Measurements from ENCODE around the gene GPR21.

Gene GPR21

DNA sequence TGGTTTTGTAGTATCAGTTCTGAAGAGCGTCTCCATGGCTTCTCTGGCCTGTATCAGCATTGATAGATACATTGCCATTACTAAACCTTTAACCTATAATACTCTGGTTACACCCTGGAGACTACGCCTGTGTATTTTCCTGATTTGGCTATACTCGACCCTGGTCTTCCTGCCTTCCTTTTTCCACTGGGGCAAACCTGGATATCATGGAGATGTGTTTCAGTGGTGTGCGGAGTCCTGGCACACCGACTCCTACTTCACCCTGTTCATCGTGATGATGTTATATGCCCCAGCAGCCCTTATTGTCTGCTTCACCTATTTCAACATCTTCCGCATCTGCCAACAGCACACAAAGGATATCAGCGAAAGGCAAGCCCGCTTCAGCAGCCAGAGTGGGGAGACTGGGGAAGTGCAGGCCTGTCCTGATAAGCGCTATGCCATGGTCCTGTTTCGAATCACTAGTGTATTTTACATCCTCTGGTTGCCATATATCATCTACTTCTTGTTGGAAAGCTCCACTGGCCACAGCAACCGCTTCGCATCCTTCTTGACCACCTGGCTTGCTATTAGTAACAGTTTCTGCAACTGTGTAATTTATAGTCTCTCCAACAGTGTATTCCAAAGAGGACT, 1.5 kb downstream of the GPR21 start:
- DNase-seq, result no peak

DNA sequence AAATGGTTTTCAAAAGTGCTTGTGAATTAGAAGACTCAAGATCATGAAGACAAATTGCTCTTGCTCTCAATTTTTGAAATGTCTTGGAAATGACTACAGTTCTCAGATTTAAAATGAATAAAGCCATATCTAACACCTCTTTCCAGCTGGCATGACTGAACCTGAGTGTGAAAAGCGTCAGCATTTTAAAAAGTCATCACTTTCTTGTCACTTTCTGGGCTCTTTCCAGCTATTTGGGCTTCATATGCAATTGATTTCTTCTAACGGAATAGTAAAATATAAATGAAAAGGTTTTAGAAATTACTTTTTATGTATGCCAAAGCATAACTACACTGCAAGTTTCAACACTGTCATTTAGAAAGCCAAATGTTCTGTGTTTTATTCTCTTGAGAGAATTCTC, 2.3 kb downstream of the GPR21 start:
- DNase-seq, result no peak

DNA sequence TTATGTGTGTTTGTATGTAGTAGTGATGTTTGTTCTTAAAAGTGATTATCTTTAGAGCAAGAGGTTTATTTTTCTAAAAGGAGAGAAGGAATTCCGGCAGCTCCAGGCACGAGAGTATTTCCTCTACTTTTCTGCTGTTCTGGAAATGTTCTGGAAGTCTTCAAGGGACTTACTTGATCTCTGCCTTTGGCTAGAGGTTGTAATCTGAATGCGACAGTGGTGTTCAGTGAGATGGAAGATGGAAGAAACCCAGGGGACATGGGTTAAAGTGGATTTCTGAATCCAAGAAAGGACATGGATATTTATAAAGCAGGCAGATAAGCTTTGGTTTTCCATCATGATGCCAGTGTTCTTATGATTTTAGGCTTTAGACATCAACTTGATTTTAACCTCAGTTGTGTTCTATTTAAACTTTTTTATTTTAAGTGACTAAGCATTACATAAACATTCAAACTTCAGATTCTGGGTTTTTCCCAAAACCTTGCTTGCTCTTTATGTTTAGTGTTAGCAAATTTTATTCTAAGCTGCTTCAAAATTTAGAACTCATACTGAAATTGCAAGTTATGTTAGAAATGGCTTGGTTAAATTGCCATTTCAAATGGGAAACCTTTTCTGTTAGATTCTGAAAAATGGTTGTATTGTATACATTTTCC, 3.6 kb downstream of the GPR21 start:
- no peak for DNase-seq

DNA sequence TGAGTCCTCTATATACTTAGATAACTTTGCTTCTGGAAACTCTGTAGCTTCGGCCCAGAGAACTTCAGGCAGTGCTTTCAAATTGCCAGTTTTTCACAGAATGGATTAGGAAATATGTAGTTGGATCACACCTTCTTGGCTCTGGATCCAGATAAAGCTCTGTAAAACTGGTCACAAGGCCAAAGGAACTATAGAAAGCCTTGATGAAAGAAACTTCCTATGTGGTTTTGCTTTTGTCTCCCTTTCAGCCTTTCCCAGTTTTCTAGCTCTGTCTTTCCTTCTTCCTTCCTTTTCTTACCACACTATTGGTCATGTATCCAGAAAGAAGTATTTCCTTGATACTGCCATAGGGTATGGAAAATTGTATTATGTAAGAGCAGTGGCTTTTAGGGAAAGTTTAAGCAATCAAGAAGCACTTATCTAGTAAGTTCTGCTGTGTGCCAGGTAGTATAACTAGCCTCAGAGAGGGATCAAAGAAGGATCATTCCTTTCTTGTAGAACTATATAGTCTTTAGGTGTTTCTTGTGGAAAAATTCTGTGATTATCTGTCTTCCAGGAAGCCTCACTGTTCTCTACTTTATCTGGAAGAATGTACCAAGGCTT, 6.3 kb downstream of the GPR21 start:
- no peak for DNase-seq

DNA sequence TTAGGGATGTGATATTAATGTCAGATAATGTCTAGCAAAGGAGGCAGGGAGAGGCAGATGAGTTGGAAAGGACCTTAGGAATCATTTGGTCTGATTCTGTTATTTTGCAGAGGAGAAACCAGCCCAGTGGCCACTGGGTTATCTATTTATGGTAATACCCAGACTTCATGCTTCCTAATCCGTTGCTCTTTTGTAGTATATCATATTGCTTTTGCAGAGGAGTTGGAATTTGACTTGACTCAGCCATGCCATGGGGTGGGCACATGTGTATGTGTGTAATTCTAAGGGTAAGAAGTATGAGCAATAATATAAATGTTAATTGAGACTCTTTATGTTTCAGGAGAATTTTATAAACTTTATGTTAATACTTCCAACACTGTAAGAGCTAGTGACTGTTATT, 7.3 kb downstream of the GPR21 start:
- DNase-seq, result no peak

DNA sequence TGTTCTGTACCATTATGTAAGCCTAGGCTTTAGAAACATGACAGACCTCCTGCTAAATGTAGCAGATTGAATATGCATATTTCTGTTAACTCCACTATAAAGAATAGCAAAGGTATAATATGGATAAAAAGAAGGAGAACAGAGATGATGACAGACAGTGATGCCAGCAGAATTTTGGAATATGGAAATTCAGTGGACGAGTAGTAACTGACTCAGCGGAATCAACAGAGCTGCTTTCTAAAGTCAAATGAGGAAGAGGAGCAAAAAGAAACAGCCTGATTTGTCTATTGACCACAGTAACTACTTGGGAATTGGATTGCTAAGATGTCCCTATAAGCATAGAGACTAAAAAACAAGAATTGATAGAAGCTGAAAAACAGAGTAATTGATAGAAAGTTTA, 8.0 kb downstream of the GPR21 start:
- DNase-seq, result no peak

DNA sequence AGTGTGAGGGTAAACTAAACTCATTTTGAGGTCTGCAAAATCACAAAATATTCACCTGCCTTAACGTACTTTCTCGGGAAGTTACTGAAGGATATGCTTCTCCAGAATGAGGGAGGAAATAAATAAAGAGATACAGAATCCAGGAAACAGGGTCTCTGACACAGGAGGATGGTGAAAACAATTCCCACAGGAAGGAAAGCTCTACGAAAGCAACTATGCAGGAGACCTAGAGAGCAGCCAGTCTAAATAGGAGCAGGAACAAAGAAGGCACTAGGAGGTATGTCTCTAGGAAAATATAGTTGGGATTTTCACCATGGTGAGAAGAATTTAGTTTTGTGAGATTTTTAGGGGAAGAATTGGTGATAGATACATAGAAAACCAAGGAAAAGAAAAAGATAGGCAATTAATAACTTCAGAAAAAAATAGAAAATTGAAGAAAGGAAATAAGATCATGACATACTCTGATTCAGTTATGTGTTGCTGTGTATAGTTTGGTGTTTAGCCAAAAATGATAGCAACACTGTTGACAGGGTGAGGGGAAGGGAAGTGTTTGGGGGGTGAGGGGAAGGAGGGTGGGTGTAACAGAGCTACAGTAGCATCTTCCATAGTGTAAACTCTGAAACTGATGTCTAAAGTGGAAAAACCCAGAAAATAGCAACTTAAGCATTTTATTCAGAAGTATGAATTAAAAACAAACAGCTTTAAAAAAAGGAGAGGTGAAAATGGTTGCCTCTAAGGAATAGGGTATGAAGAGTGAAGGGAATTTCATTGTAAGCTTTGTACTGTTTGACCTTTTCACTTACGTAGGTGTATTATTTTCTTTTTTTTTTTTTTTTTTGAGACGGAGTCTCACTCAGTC, 9.8 kb downstream of the GPR21 start:
- DNase-seq, result no peak

DNA sequence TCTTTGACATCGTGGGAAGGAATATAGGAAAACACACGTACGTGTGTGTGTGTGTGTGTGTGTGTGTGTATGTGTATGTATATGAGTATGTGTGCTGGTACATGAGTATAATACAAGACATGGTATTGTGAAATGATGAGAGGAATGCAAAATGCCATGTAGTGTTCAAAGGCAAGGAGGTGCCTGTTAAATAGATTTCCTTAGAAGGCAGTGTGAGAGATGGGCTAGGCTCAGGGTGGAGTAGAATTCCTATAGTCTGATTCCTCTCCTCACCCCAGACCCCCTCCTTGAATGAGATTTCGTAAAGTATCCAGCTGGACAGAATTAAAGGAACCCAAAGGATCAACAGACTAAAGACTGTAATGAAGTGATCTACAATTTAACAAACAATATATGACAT, 11.1 kb downstream of the GPR21 start:
- no peak for DNase-seq

DNA sequence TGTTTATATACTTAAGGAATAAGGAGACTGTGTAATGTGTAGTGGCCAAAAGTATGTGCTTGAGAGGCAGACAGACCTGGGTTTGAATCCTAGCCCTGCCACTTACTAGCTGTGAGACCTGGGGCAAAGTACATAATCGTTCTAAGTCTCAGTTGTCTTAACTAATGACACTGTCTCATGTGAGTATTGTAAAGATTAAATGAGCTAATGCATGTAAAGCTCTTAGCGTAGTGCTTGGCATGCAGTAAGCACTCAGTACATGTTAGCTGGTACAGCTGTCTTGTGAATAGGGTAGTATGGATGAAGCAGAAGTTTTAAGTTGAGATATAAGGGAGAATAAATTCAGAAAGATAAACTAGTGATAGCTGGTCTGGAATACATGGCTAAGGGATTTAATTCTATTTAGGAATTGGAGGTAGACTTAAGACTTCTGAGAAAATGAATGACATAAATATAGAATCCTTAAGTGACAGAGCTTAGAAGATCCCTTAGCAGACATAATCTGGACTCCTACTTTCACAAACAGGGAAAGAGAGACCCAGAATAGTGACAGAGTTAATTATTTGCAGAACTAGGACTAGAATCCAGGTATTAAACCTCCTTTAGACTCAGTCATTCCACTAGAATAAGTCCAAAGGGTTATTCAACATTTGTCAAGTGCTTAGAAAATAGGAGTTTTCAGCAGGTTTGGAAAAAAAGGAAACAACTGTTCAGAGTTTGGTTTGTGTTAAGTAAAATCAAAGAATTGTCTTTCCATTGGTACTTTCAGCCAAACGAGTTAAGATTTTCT, 13.1 kb downstream of the GPR21 start:
- DNase-seq, result no peak

DNA sequence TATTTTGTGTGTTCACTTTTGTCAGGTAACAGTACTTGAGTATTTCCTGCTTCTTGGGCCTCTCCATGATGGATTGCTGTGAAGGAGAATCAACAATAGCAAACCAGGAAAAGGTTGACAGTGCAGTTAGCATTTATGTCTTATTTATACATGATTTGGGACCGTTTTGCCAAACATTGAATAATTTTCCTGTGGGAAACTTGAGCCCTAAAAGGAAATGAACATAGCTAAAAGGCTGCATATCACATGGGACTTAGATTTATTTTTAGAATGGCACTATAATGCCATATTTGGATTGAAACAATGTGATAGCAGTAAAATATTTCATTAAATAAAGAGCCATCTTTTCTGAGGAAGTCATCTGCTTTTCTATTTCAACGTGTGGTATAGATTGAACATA, 15.3 kb downstream of the GPR21 start:
- no peak for DNase-seq

DNA sequence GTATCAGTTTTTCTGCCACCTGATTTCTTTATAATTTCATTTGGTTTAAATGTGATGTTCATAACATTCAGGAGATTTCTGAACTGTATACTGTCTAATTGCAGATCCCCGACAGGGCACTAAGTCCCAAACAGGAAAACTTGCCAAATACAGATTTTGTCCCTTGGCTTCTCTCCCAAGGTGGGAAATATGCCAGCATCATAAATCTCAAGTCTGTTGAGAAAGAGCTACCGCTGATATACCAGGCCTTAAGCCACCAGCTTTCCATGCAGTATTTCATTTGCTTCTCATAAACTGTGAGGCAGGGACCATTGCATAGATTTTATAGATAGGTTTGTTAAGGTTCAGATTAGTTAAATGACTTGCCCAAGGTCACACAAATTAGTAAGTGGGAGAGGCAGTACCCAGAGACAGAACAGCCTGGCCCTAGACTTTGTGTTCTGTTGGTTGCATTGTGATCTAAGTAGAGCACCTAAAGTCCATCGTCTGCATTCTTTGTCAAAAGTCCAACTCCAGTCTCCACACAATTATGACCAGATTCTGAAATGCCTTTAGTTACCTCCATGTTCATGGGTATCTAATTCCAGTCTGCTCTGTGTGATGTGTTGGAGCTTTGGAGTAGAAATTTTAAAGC, 16.2 kb downstream of the GPR21 start:
- DNase-seq, result no peak

DNA sequence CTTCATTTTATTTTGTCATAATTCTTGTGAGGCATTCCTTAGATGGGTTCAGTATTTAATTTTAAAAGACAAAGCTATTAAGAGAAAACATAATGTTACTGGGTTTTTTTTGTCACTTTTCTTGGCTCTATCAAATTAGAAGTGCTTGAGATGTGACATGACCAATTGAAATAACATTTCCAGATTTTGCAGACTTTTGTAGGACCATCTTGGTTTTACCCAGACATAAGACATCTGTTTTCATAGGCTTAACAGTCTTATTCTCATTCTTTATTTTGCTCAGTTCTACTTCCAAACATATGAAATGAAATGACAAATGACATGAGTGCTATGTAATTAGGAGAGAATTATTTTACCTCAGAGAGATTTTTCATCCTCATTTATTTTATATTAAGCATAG, 19.6 kb downstream of the GPR21 start:
- no peak for DNase-seq

DNA sequence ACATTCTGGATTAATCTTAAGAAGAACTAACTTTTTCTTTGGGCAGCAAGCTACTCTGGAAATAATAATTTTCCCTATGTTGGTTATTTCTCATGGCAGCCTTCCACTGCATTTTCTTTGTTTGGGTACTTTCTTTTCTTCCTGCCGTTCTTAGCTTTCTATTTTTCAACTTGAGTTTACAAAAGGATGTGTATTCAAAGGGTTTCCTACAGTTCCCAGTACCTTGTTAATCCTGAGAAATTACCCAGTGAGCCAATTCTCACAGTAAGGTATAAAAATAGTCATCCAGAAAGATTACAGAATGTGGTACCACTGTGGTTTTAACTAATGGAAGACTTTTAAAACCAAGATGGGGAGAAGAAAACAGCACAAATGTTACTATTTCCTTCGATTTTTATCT, 20.2 kb downstream of the GPR21 start:
- DNase-seq, result no peak

DNA sequence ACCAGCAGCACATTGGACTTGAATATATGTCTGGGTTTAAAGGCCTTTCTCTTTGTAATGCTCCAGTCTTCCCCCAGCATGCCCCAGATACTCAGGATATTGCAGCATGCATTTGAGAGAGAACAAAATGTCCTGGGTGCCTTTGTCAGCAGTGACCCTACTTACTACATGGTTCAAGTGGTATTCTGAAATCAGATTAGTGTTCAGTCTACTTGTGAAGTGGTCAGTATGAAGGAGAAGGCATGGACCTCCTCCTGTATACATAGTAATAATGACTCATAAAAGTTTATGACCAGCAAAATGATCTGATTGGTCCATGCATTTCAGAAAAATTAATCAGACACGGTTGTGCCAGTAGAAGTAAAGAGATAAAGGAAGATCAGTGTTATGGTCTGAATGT, 25.4 kb downstream of the GPR21 start:
- DNase-seq, result no peak

DNA sequence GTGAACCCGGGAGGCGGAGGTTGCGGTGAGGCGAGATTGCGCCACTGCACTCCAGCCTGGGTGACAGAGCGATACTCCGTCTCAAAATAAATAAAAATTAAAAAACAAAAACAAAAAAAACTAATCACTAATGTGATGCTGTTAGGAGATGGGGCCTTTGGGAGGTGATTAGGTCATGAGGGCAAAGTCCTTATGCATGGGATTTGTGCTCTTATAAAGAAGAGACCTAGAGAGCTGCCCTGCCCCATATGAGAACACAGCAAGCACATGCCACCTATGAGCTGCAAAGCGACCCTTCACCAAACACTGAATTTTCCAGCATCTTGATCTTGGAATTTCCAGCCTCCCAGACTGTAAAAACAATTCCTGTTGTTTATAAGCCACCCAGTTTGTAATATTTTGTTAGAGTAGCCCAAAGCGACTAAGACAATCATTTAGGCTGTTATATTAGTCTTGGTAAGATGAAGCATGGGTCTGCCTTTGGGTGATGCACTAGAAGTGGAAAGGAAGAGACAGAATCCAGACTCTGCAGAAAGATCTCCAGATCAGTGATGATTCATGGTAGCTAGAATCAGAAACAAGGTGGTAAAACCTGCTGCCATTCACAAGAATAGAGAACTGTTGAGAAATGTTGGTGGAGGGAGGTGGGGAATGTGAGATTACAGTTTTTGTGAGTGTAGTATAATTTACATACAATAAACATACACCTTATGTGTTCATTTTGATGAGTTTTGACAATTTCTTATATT, 26.2 kb downstream of the GPR21 start:
- DNase-seq, result no peak

DNA sequence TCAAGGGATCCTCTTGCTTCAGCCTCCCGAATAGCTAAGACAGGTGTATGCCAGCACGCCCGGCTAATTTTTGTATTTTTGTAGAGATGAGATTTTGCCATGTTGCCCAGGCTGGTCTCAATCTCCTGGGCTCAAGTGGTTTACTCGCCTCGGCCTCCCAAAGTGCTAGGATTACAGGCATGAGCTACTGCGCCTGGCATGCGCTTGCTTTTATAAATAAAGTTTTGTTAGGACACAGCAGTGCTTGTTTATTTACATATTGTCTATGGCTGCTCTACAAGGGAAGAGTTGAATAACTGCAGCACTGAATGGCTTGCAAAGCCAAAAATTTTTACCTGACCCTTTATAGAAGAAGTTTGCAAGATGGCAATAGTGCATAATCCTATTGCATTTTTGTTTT, 27.7 kb downstream of the GPR21 start:
- no peak for DNase-seq

DNA sequence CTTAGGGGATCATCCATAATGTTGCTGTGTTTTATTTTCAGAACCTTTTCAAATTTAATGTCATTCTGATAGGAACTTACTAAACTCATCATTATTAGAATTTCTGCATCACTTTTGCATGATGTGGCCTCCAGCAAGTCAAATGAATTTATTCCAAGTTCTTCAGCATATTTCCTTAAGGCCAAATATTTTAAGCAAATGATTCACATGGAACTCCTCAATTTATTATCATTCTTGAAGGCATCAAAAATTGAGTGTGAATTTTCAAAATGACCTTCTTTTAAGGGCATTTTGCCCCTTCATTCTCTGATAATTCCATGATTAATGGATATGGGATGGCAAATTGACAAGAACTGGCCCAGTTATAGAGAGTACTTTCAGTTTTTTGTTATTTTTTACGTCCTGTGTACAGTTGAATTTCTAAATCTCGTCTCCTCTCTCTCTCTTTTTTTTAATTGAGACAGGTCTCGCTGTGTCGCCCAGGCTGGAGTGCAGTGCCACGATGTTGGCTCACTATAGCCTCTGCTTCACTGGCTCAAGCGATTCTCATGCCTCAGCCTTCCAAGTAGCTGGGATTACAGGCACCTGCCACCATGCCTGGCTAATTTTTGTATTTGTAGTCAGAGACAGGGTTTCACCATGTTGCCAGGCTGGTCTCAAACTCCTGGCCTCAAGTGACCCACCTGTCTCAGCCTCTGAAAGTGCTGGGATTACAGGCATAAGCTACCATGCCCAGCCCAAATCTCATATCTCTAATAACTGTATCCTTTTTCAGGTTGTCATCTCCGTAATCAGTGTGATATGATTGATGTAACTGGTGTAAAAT, 29.1 kb downstream of the GPR21 start:
- no peak for DNase-seq

DNA sequence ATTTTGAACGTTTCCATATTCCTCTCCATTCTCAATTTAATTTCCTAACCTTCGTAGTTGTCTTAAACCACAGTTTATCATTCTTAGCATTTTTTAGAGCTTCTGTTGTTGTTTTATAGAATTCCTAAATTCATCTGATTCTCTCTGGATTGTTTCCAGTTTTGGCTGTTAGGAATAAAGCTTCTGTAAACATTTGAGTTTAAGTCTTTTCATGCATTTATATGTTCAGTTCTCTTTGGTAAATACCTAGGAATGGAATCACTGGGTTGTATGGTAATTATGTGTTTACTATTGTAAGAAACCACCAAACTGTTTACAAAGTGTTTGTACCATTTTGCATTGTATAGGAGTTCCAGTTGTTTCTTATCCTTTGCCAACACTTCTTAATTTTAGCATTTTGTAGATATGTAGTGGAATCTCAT, 29.7 kb downstream of the GPR21 start:
- no peak for DNase-seq

DNA sequence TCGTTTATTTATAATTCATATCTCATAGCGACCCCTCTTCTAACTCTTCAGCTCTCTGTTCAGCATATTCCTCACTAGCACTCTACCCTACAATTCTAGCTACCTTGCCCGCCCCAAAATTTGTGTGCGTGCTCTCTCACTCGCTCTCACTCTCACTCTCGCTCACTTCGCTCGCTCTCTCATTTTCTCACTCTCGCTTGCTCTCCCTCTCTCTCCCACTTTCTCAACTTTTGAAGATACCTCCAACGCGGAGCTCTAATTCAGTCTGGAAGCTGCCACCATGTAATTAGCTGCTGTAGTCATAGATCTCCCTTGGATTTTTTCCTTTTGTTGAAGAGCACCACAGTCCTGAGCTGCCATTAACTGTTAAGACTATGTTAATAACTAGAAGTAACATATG, 30.4 kb downstream of the GPR21 start:
- no peak for DNase-seq

DNA sequence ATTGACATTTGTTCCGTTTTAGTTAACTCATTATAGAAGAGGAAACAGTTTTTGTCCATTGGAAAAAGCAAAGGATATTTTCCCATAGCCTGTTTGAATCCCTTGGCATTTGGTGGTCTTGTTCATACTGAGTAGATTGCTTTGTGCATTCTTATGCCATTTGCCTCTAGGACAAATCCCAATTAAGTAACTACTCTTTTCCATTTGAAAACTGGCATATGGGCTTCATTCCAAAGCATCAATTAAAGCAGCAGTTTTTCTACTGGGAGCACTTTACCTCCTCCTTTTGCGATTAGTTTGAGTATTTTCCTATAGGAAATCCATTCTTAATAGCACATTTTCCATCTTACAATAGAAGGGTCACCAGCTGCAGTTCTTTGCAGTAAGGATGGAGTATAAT, 31.2 kb downstream of the GPR21 start:
- no peak for DNase-seq

DNA sequence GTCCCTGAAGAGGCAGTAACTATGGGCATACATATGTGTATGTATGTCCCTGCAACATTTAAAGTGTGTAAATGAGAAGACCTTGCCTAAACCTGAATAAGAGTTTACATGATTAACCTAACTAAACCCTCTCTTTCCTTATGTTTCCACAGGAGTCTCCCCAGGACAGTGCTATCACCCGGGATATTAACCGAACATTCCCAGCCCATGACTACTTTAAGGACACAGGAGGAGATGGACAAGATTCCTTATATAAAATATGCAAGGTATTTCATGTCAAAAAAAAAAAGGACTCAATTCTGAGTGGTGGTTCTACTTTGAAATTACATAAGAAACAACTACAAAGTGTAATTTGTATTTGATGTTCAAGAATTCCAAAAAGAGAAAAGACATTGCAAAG, 31.7 kb downstream of the GPR21 start:
- no peak for DNase-seq
